Measurements from ENCODE around the gene SRPX.

SRPX gene, protein sequence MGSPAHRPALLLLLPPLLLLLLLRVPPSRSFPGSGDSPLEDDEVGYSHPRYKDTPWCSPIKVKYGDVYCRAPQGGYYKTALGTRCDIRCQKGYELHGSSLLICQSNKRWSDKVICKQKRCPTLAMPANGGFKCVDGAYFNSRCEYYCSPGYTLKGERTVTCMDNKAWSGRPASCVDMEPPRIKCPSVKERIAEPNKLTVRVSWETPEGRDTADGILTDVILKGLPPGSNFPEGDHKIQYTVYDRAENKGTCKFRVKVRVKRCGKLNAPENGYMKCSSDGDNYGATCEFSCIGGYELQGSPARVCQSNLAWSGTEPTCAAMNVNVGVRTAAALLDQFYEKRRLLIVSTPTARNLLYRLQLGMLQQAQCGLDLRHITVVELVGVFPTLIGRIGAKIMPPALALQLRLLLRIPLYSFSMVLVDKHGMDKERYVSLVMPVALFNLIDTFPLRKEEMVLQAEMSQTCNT

GRCh38 chrX:38220415-38221390 lies at the start of gene SRPX:
Gene SRPX (minus strand): TSS chrX:38220871. CDS start chrX:38220792, 79 bp downstream.
- Mint-ChIP-seq H3K27ac (no peak within 1 kb of the TSS), H3K4me1 (ENCODE audit: low read depth) (no peaks in the 10 kb centered on the region), H3K9me3 (no peaks in the 10 kb centered on the region), H3K4me3 (peak within 1 kb of the TSS; percentile 57), H3K27me3 (ENCODE audit: low read depth) (peaks cover 45% of the 10 kb centered on the region), H3K36me3 (ENCODE audit: low read depth) (no peaks in the 10 kb centered on the region)
- DNase-seq (ENCODE audit: low spot score) = no peak

DNA sequence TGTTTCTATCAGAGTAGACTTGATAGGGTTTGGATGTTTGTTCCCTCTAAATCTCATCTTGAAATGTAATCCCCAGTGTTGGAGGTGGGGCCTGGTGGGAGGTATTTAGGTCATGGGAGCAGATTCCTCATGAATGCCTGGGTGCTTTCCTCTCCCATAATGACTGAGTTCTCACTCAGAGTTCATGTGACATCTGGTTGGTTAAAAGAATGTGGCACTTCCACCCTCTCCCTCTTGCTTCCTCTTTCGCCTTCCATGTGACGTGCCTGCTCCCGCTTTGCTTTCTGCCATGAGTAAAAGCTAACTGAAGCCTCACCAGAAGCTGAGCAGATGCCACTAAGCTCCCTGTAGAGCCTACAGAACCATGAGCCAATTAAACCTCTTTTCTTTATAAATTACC lies 47.3 kb upstream of the SRPX start:
- DNase-seq (ENCODE audit: low spot score) = no peak
- H3K9me3 Mint-ChIP-seq = no peaks in the 10 kb centered on the region
- H3K4me3 Mint-ChIP-seq = no peak overlapping the region
- H3K27ac Mint-ChIP-seq = no peak overlapping the region
- no peaks in the 10 kb centered on the region for H3K36me3 Mint-ChIP-seq (ENCODE audit: low read depth)
- no peaks in the 10 kb centered on the region for H3K27me3 Mint-ChIP-seq (ENCODE audit: low read depth)
- peaks cover 5% of the 10 kb centered on the region for H3K4me1 Mint-ChIP-seq (ENCODE audit: low read depth)

- Mint-ChIP-seq H3K4me3 (no peak overlapping the region), H3K27me3 (ENCODE audit: low read depth) (no peaks in the 10 kb centered on the region), H3K27ac (no peak overlapping the region), H3K4me1 (ENCODE audit: low read depth) (no peaks in the 10 kb centered on the region), H3K9me3 (no peaks in the 10 kb centered on the region), H3K36me3 (ENCODE audit: low read depth) (no peaks in the 10 kb centered on the region)
- no peak for DNase-seq (ENCODE audit: low spot score)
Observed at GRCh38 chrX:38262715-38263620, 42.3 kb upstream of the SRPX start.

DNA sequence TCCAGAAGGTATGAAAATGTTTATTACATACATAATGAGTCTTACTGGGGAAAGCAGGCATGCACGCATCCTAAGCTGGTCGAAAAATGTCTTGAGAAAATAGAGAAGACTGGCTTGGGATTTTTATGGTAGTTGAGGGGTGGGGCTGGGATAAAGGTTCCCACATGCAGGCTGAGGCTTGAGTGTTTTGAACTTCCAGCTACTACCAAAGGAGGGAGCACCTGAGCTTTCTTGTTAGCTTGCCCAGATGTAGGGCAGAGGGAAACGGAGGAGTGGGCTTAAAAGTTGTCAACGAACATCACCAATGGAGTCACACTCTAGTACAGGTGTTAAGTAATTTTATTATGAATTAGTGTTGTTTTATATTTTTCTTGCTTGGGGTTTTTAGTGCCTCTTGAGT lies 39.6 kb upstream of the SRPX start:
- no peak for DNase-seq (ENCODE audit: low spot score)
- no peak overlapping the region for H3K27ac Mint-ChIP-seq
- H3K27me3 Mint-ChIP-seq (ENCODE audit: low read depth) = no peaks in the 10 kb centered on the region
- no peak overlapping the region for H3K4me3 Mint-ChIP-seq
- no peaks in the 10 kb centered on the region for H3K4me1 Mint-ChIP-seq (ENCODE audit: low read depth)
- H3K9me3 Mint-ChIP-seq = no peaks in the 10 kb centered on the region
- H3K36me3 Mint-ChIP-seq (ENCODE audit: low read depth) = no peaks in the 10 kb centered on the region

- Mint-ChIP-seq H3K27ac (no peak overlapping the region), H3K4me1 (ENCODE audit: low read depth) (no peaks in the 10 kb centered on the region), H3K4me3 (no peak overlapping the region), H3K36me3 (ENCODE audit: low read depth) (no peaks in the 10 kb centered on the region), H3K27me3 (ENCODE audit: low read depth) (no peaks in the 10 kb centered on the region), H3K9me3 (no peaks in the 10 kb centered on the region)
- no peak for DNase-seq (ENCODE audit: low spot score)
Observed at GRCh38 chrX:38256019-38256418, 35.3 kb upstream of the SRPX start.

DNA sequence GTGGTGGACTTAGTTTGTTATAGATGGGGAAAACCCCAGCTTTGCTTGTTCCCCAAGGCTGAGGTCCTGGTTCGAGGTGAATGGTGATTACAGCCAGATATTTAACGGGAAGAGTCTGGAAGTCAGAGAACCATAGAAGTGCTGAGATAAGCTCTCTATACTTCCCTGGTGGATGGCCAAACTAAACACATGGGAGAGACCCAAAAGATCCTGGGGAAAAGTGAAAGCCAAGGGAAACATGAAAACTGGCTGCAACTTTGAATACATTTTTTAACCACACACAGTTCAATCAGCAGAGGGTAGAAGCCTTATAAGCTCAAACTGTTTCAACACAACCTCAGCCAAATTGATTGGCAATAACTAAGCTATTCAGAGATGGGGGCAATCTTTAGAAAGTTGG lies 29.3 kb upstream of the SRPX start:
- Mint-ChIP-seq H3K27ac (no peak overlapping the region), H3K9me3 (no peaks in the 10 kb centered on the region), H3K27me3 (ENCODE audit: low read depth) (no peaks in the 10 kb centered on the region), H3K4me1 (ENCODE audit: low read depth) (no peaks in the 10 kb centered on the region), H3K4me3 (no peak overlapping the region), H3K36me3 (ENCODE audit: low read depth) (no peaks in the 10 kb centered on the region)
- no peak for DNase-seq (ENCODE audit: low spot score)

DNA sequence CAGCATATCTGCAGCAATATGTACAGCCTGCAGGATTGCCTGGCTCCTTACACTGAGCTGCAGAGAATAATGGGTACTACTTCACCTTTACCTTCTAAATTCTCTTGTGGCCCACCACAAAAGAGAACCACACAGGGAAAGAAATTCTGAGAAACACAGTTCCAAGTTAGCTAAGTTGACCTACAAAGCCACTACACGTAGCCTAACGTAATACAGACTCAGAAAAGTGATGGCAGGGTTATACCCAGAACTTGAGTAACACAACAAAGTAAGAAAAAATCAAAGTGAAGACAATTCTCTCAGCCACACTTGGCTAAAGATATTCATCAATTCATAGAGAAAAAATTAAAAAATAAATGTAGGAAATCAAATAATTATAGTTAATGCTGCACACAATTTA lies 26.4 kb upstream of the SRPX start:
- Mint-ChIP-seq H3K27ac (no peak overlapping the region), H3K4me3 (no peak overlapping the region), H3K4me1 (ENCODE audit: low read depth) (no peaks in the 10 kb centered on the region), H3K36me3 (ENCODE audit: low read depth) (no peaks in the 10 kb centered on the region), H3K27me3 (ENCODE audit: low read depth) (peaks cover 2% of the 10 kb centered on the region), H3K9me3 (no peaks in the 10 kb centered on the region)
- no peak for DNase-seq (ENCODE audit: low spot score)

- no peaks in the 10 kb centered on the region for H3K9me3 Mint-ChIP-seq
- H3K4me1 Mint-ChIP-seq (ENCODE audit: low read depth) = no peaks in the 10 kb centered on the region
- DNase-seq (ENCODE audit: low spot score) = no peak
- H3K36me3 Mint-ChIP-seq (ENCODE audit: low read depth) = no peaks in the 10 kb centered on the region
- no peak overlapping the region for H3K27ac Mint-ChIP-seq
- H3K4me3 Mint-ChIP-seq = no peak overlapping the region
- H3K27me3 Mint-ChIP-seq (ENCODE audit: low read depth) = peaks cover 2% of the 10 kb centered on the region
Observed at GRCh38 chrX:38240541-38240940, 19.9 kb upstream of the SRPX start.

GRCh38 chrX:38236901-38237615 lies 16.4 kb upstream of the SRPX start:
- Mint-ChIP-seq H3K4me3 (no peak overlapping the region), H3K27ac (no peak overlapping the region), H3K36me3 (ENCODE audit: low read depth) (no peaks in the 10 kb centered on the region), H3K4me1 (ENCODE audit: low read depth) (no peaks in the 10 kb centered on the region), H3K27me3 (ENCODE audit: low read depth) (peaks cover 3% of the 10 kb centered on the region), H3K9me3 (no peaks in the 10 kb centered on the region)
- DNase-seq (ENCODE audit: low spot score) = no peak

GRCh38 chrX:38233891-38234667 lies 13.4 kb upstream of the SRPX start:
- Mint-ChIP-seq H3K27me3 (ENCODE audit: low read depth) (peaks cover 3% of the 10 kb centered on the region), H3K4me1 (ENCODE audit: low read depth) (no peaks in the 10 kb centered on the region), H3K9me3 (no peaks in the 10 kb centered on the region), H3K36me3 (ENCODE audit: low read depth) (no peaks in the 10 kb centered on the region), H3K27ac (no peak overlapping the region), H3K4me3 (no peak overlapping the region)
- no peak for DNase-seq (ENCODE audit: low spot score)

GRCh38 chrX:38232079-38232686 lies 11.5 kb upstream of the SRPX start:
- no peaks in the 10 kb centered on the region for H3K36me3 Mint-ChIP-seq (ENCODE audit: low read depth)
- H3K4me3 Mint-ChIP-seq = no peak overlapping the region
- H3K9me3 Mint-ChIP-seq = no peaks in the 10 kb centered on the region
- no peak for DNase-seq (ENCODE audit: low spot score)
- no peak overlapping the region for H3K27ac Mint-ChIP-seq
- no peaks in the 10 kb centered on the region for H3K4me1 Mint-ChIP-seq (ENCODE audit: low read depth)
- peaks cover 3% of the 10 kb centered on the region for H3K27me3 Mint-ChIP-seq (ENCODE audit: low read depth)

DNA sequence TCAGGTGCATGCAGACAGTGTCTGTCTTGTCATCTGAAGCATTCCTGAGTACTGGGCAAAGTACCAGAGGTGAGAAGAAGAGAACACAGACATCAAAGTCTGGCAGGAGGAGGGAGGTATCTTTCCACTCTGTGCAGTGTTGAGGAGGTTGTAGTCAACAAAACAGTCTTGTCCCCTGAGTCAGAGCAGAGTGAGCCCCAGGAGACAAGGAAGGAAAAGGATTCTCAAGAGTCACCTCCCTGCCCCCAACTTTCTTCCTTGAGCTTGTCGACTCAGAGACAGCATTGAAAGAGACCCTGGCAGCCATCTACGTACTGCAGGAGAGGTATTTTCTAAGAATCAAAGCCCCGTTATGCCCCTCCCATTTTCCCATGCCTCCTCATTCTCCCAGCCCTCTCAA lies 4.4 kb upstream of the SRPX start:
- H3K9me3 Mint-ChIP-seq = no peaks in the 10 kb centered on the region
- no peak overlapping the region for H3K4me3 Mint-ChIP-seq
- no peak for DNase-seq (ENCODE audit: low spot score)
- H3K36me3 Mint-ChIP-seq (ENCODE audit: low read depth) = no peaks in the 10 kb centered on the region
- peaks cover 23% of the 10 kb centered on the region for H3K27me3 Mint-ChIP-seq (ENCODE audit: low read depth)
- H3K4me1 Mint-ChIP-seq (ENCODE audit: low read depth) = no peaks in the 10 kb centered on the region
- H3K27ac Mint-ChIP-seq = no peak overlapping the region
